GM12878 (cell line): ENCODE results near the gene ABHD2. TPM values are rescaled to one million over a fixed set of nuclear protein-coding genes. Genes with fewer than 3 reads are reported as not detected.

Experiments
- CBFB ChIP-seq: IDR thresholded peaks from 2 replicates; pipeline ENCODE4 v1.6.1; 2016; ENCODE audit warnings: antibody characterized with exemption, low read depth
- CHD2 ChIP-seq: IDR thresholded peaks from 2 replicates; pipeline ENCODE4 v1.6.1; 2011; ENCODE audit warnings: low read depth, low read length, improper control_type of control experiment, borderline replicate concordance
- CREB1 ChIP-seq: IDR thresholded peaks from 2 replicates; pipeline ENCODE4 v1.6.1; 2012; ENCODE audit warnings: low read depth, mild to moderate bottlenecking, inconsistent platforms
- FOS ChIP-seq: IDR thresholded peaks from 3 replicates; pipeline ENCODE4 v1.6.1; 2011; ENCODE audit warnings: borderline replicate concordance; ENCODE audit not compliant: insufficient read length; ENCODE audit errors: extremely low read depth
- FOXM1 ChIP-seq: IDR thresholded peaks from 2 replicates; pipeline ENCODE4 v1.6.1; 2012; ENCODE audit warnings: low read depth, mild to moderate bottlenecking, inconsistent platforms, low read length, moderate library complexity
- JUNB ChIP-seq: IDR thresholded peaks from 2 replicates; pipeline ENCODE4 v1.6.1; 2016; ENCODE audit warnings: antibody characterized with exemption, mild to moderate bottlenecking
- PML ChIP-seq: IDR thresholded peaks from 2 replicates; pipeline ENCODE4 v1.6.1; 2012; ENCODE audit warnings: low read length, inconsistent platforms
- POLR2A ChIP-seq: IDR thresholded peaks from 2 replicates; pipeline ENCODE4 v1.6.1; 2011; ENCODE audit warnings: low read depth, mild to moderate bottlenecking, low read length
- RAD21 ChIP-seq: IDR thresholded peaks from 2 replicates; pipeline ENCODE4 v1.6.1; 2011; ENCODE audit warnings: mild to moderate bottlenecking, low read depth, low read length, moderate library complexity; ENCODE audit not compliant: insufficient read depth
- RELA ChIP-seq: fragments of 450-650 bp; IDR thresholded peaks from 2 replicates; pipeline ENCODE4 v1.8.0; 2014; ENCODE audit warnings: borderline replicate concordance; ENCODE audit not compliant: partially characterized antibody
- SIN3A ChIP-seq: IDR thresholded peaks from 2 replicates; pipeline ENCODE4 v1.6.1; 2012; ENCODE audit warnings: low read depth, low read length, improper control_type of control experiment
- SIX5 ChIP-seq: IDR thresholded peaks from 2 replicates; pipeline ENCODE4 v1.6.1; 2011; ENCODE audit warnings: mild to moderate bottlenecking, low read depth, low read length, moderate library complexity; ENCODE audit not compliant: severe bottlenecking
- SMC3 ChIP-seq: IDR thresholded peaks from 2 replicates; pipeline ENCODE4 v1.6.1; 2011; ENCODE audit warnings: low read length, improper control_type of control experiment, borderline replicate concordance
- SREBF2 ChIP-seq: IDR thresholded peaks from 2 replicates; pipeline ENCODE4 v1.6.1; 2012; ENCODE audit warnings: mild to moderate bottlenecking, low read length
- STAT1 ChIP-seq: fragments of 450-650 bp; conservative IDR thresholded peaks from 2 replicates; pipeline ENCODE4 v1.6.1; 2014; ENCODE audit warnings: antibody characterized with exemption, mild to moderate bottlenecking
- TCF12 ChIP-seq: IDR thresholded peaks from 2 replicates; pipeline ENCODE4 v1.6.1; 2011; ENCODE audit warnings: low read depth, mild to moderate bottlenecking, low read length
- TCF3 ChIP-seq: IDR thresholded peaks from 2 replicates; pipeline ENCODE4 v1.6.1; 2012; ENCODE audit warnings: low read depth, mild to moderate bottlenecking, low read length, borderline replicate concordance; ENCODE audit not compliant: insufficient read depth
- polyA plus RNA-seq, 11 experiments: library from polyadenylated mRNA; depleted of rRNA in 4 of 11; unstranded in 6 of 11; stranded (reverse) in 5 of 11; fragments of >200 nt; fragmentation: Nextera tagmentation in 4 of 11; fragmentation: Illumina TruSeq in 1 of 11; extraction: Ambion mirVana in 4 of 11; extraction: Trizol in 1 of 11; gene quantifications; 1 replicate in 1 of 11; 2 replicates in 10 of 11; pipeline versions ENCODE4 v1.2.1 to v1.2.3, GENCODE V29; 2011 to 2016; ENCODE audit warnings: inconsistent platforms in 2 of 11, missing spikeins in 2 of 11, low read depth in 1 of 11
- total RNA-seq, 4 experiments: library from RNA; depleted of rRNA in 3 of 4; stranded (reverse); fragments of >200 nt in 3 of 4; fragmentation: Illumina TruSeq in 1 of 4; extraction: Trizol in 1 of 4; gene quantifications; 2 replicates each; pipeline versions ENCODE4 v1.2.1 to v1.2.3, GENCODE V29; 2013 to 2021
- TF ChIP-seq, protein P1 (sequence below): fragments of 450-650 bp; conservative IDR thresholded peaks from 2 replicates; pipeline ENCODE4 v1.6.1; 2017; ENCODE audit warnings: mild to moderate bottlenecking, moderate library complexity
- TF ChIP-seq, protein P2 (sequence below): fragments of 450-650 bp; IDR thresholded peaks from 2 replicates; pipeline ENCODE4 v1.6.1; 2017; ENCODE audit warnings: mild to moderate bottlenecking
- TF ChIP-seq, protein P3 (sequence below): fragments of 450-650 bp; IDR thresholded peaks from 2 replicates; pipeline ENCODE4 v1.6.1; 2017; ENCODE audit warnings: mild to moderate bottlenecking, low read depth, inconsistent platforms; ENCODE audit not compliant: poor library complexity, severe bottlenecking
- TF ChIP-seq, protein P4 (sequence below): fragments of 450-650 bp; IDR thresholded peaks from 2 replicates; pipeline ENCODE4 v1.6.1; 2018; ENCODE audit warnings: mild to moderate bottlenecking, low read depth, moderate library complexity; ENCODE audit not compliant: partially characterized antibody

The ABHD2 gene
- total and polyA plus RNA-seq, 10 of the 15 experiments (the other 5 are each of a cell fraction or from before 2014, with no cell fraction given) = 1.2 to 33.6 (median 20.4) TPM

DNA sequence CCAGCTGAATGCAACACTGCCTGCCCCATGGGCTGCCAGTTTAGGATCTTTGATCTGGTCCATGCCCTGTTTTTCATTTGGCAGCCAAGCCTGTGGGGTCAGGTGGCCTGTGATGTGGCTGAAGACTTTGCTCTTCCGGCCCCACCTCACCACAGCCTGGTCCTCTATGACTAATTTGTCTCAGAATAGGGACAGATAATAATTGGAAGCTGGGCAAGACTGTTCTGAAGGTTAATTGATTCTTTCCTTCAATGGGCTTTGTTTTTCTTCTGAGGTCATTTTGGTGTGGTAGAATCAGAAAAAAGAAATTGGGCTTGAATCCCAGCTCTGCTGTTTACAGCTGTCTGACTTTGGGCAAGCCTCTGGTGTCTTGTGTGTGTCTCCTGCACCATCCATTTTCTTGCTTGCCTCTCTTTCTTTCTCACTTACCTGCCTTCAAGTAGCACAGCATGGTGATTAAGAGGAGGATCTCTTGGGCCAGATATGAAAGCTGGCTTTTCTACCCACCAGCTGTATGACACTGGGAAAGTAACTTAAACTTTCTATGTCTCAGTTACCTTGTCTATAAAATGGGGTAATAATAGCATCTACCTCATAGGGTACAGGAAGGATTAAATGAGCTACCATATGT, 24.2 kb downstream of the ABHD2 start (continued):
- TF ChIP-seq, protein P1, sequence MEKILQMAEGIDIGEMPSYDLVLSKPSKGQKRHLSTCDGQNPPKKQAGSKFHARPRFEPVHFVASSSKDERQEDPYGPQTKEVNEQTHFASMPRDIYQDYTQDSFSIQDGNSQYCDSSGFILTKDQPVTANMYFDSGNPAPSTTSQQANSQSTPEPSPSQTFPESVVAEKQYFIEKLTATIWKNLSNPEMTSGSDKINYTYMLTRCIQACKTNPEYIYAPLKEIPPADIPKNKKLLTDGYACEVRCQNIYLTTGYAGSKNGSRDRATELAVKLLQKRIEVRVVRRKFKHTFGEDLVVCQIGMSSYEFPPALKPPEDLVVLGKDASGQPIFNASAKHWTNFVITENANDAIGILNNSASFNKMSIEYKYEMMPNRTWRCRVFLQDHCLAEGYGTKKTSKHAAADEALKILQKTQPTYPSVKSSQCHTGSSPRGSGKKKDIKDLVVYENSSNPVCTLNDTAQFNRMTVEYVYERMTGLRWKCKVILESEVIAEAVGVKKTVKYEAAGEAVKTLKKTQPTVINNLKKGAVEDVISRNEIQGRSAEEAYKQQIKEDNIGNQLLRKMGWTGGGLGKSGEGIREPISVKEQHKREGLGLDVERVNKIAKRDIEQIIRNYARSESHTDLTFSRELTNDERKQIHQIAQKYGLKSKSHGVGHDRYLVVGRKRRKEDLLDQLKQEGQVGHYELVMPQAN = no peak
- TF ChIP-seq, protein P2, sequence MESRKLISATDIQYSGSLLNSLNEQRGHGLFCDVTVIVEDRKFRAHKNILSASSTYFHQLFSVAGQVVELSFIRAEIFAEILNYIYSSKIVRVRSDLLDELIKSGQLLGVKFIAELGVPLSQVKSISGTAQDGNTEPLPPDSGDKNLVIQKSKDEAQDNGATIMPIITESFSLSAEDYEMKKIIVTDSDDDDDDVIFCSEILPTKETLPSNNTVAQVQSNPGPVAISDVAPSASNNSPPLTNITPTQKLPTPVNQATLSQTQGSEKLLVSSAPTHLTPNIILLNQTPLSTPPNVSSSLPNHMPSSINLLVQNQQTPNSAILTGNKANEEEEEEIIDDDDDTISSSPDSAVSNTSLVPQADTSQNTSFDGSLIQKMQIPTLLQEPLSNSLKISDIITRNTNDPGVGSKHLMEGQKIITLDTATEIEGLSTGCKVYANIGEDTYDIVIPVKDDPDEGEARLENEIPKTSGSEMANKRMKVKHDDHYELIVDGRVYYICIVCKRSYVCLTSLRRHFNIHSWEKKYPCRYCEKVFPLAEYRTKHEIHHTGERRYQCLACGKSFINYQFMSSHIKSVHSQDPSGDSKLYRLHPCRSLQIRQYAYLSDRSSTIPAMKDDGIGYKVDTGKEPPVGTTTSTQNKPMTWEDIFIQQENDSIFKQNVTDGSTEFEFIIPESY = no peak
- peak; percentile 78 for TF ChIP-seq JUNB
- no peak for TF ChIP-seq RAD21
- no peak for TF ChIP-seq FOXM1
- TF ChIP-seq SIX5 = no peak
- 0 out of 2 replicates have a peak, but pooled peaks have one; percentile 18 for TF ChIP-seq TCF12
- no peak for TF ChIP-seq TCF3
- TF ChIP-seq SREBF2 = no peak
- no peak for TF ChIP-seq FOS
- TF ChIP-seq PML = no peak
- TF ChIP-seq CREB1 = peak; percentile 44; the same call in 1 of the 2 replicates
- no peak for TF ChIP-seq POLR2A
- TF ChIP-seq CHD2 = peak; percentile 14; the same call in 1 of the 2 replicates
- no peak for TF ChIP-seq RELA
- no peak for TF ChIP-seq SIN3A
- TF ChIP-seq, protein P3, sequence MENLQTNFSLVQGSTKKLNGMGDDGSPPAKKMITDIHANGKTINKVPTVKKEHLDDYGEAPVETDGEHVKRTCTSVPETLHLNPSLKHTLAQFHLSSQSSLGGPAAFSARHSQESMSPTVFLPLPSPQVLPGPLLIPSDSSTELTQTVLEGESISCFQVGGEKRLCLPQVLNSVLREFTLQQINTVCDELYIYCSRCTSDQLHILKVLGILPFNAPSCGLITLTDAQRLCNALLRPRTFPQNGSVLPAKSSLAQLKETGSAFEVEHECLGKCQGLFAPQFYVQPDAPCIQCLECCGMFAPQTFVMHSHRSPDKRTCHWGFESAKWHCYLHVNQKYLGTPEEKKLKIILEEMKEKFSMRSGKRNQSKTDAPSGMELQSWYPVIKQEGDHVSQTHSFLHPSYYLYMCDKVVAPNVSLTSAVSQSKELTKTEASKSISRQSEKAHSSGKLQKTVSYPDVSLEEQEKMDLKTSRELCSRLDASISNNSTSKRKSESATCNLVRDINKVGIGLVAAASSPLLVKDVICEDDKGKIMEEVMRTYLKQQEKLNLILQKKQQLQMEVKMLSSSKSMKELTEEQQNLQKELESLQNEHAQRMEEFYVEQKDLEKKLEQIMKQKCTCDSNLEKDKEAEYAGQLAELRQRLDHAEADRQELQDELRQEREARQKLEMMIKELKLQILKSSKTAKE = peak; percentile 69
- peak; percentile 77 for TF ChIP-seq CBFB
- TF ChIP-seq SMC3 = no peak
- TF ChIP-seq, protein P4, sequence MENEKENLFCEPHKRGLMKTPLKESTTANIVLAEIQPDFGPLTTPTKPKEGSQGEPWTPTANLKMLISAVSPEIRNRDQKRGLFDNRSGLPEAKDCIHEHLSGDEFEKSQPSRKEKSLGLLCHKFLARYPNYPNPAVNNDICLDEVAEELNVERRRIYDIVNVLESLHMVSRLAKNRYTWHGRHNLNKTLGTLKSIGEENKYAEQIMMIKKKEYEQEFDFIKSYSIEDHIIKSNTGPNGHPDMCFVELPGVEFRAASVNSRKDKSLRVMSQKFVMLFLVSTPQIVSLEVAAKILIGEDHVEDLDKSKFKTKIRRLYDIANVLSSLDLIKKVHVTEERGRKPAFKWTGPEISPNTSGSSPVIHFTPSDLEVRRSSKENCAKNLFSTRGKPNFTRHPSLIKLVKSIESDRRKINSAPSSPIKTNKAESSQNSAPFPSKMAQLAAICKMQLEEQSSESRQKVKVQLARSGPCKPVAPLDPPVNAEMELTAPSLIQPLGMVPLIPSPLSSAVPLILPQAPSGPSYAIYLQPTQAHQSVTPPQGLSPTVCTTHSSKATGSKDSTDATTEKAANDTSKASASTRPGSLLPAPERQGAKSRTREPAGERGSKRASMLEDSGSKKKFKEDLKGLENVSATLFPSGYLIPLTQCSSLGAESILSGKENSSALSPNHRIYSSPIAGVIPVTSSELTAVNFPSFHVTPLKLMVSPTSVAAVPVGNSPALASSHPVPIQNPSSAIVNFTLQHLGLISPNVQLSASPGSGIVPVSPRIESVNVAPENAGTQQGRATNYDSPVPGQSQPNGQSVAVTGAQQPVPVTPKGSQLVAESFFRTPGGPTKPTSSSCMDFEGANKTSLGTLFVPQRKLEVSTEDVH = no peak
- no peak for TF ChIP-seq STAT1
